ELF-1 (cell line): Measurements from ENCODE around the gene APOBEC3C.
"Not testable (repeated sequence)": the region's sequence is repeated elsewhere in the genome, so short reads cannot be mapped to it uniquely, and the experiment has no call there.

Experiments used
- DNase-seq: peaks from one replicate; pipeline ENCODE4 v3.0.0-alpha.2; 2016; ENCODE audit warnings: low read depth, low spot score

APOBEC3C gene

DNA sequence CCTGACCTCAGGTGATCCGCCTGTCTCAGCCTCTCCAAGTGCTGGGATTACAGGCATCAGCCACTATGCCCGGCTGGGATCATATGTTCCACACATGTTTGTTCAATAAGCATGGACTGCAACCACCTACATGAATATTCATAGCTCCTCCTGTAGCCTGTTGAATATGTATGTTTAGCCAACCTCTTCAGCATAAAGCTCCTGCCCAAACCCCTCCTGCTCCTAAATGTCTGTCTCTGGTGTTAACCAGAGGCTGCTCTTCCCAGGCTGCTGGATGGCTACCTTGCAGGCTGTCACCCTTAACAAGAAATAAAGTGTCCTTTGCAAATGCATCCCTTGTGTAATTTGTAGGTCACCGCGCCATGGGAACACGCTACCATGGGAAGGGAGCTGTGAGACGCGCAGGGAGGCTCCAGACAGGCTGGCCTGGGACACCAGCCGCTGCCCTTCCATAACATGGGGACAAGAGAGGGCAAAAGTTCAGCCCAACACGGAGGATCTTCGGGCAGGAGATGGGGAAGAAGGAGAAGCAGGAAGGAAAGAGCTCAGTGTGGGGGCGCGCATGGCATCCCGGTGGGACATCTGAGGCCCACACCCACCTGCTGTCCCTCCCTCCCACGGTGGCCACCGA is 6.1 kb downstream of the APOBEC3C start:
- DNase-seq, result not testable (repeated sequence)

GRCh38 chr22:39021552-39022250 is 7.6 kb downstream of the APOBEC3C start:
- DNase-seq, result no peak

GRCh38 chr22:39024519-39025308 is 10.7 kb downstream of the APOBEC3C start:
- DNase-seq, result no peak

GRCh38 chr22:39026509-39027150 is 12.6 kb downstream of the APOBEC3C start:
- DNase-seq, result no peak

GRCh38 chr22:39027717-39028116 is 13.7 kb downstream of the APOBEC3C start:
- no peak for DNase-seq

GRCh38 chr22:39028281-39028680 is 14.2 kb downstream of the APOBEC3C start:
- peak; percentile 62 for DNase-seq

DNA sequence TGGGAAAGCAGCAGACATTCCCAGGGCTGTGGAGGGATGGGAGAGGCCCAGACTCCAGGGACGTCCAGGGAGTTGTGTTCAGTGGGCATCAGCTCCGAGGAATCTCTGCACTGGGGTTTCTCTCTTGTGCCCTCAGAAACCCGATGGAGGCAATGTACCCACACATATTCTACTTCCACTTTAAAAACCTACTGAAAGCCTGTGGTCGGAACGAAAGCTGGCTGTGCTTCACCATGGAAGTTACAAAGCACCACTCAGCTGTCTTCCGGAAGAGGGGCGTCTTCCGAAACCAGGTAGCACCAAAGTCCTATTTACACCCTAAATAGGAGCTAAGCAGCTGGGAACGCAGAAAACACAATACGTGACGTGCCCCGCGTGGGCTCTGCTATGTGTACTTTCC is 15.2 kb downstream of the APOBEC3C start:
- no peak for DNase-seq

DNA sequence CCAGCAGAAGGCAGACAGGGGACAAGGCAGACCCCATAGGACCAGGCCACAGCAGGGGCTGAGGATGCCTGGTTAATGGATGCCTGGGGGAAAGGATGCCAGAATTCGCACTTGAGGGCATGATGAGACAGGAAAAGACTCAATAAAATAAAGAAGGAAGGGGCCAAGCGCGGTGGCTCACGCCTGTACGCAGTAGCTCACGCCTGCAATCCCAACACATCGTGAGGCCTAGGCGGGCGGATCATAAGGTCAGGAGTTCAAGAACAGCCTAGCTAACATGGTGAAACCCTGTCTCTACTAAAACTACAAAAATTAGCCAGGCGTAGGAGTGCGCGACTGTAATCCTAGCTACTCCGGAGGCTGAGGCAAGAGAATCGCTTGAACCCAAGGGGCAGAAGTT is 16.6 kb downstream of the APOBEC3C start:
- DNase-seq, result no peak

- DNase-seq, result peak; percentile 65
Measured at GRCh38 chr22:39031434-39032295, 17.6 kb downstream of the APOBEC3C start.

GRCh38 chr22:39037071-39037470 is 23.0 kb downstream of the APOBEC3C start:
- peak; percentile 27 for DNase-seq

DNA sequence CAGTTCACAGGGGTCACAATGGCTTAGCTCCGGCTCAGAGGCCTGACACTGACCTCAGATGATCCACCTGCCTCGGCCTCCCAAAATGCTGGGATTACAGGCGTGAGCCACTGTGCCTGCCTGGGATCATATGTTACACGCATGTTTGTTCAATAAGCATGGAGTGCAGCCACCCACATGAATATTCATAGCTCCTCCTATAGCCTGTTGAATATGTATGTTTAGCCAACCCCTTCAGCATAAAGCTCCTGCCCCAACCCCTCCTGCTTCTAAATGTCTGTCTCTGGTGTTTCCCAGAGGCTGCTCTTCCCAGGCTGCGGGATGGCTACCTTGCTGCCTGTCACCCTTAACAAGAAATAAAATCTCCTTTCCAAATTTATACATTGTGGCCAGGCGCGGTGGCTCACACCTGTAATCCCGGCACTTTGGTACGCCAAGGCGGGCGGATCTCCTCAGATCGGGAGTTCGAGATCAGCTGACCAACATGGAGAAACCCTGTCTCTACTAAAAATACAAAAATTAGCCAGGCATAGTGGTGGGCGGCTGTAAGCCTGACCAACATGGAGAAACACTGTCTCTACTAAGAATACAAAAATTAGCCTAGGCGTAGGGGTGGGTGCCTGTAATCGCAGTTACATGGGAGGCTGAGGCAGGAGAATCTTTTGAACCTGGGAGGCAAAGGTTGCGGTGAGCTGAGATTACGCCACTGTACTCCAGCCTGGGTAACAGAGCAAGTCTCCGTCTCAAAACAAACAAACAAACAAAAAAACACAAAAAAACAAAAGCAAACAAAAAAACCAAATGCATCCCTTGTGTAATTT is 25.5 kb downstream of the APOBEC3C start:
- DNase-seq, result no peak

- peak; percentile 45 for DNase-seq
Measured at GRCh38 chr22:39040155-39040537, 26.1 kb downstream of the APOBEC3C start.

DNA sequence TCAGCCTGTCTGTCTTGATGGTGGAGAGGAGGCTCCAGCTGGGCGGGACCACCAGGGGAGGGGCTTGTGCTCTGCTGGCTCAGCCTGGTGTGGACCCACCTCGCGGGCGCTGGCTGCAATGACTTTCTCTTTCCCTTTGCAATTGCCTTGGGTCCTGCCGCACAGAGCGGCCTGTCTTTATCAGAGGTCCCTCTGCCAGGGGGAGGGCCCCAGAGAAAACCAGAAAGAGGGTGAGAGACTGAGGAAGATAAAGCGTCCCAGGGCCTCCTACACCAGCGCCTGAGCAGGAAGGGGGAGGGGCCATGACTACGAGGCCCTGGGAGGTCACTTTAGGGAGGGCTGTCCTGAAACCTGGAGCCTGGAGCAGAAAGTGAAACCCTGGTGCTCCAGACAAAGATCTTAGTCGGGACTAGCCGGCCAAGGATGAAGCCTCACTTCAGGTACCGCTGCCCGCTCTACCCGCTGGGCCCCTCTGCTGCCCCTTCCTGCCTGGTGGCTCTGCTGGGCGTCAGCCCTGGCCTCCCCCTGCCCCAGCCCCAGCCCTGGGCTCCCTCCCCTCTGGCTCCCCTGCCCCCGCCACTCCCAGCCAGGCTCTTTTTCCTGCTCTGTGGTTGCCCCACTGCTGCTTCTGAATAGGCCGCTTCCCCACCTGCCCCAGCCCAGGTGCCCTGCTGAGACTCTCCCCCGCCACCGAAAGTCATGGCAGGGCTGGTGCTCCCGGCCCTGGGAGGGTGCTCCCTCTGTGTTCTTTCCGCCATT is 26.7 kb downstream of the APOBEC3C start, which contains the start of gene APOBEC3F:
APOBEC3F (plus strand) TSS at position 327 of the 759 bp plus-strand sequence; CDS start at position 424, 97 bp downstream.
- peak; percentile 74 for DNase-seq

- DNase-seq, result no peak
Measured at GRCh38 chr22:39041908-39042307, 27.9 kb downstream of the APOBEC3C start.

DNA sequence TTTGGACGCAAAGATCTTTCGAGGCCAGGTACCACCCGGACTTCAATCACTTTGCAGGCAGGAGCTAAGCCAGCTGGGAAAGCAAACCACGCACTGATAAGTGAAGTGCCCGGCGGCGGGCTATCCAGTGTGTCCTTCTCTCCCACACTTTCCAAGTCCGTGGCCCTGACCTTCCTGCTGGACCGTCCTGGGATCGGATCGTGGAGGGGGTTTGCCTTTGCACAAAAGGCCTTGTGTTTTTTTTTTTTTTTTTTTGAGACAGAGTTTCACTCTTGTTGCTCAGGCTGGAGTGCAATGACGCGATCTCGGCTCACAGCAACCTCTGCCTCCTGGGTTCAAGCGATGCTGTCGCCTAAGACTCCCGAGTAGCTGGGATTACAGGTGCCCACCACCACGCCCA is 29.0 kb downstream of the APOBEC3C start:
- DNase-seq, result not testable (repeated sequence)

DNA sequence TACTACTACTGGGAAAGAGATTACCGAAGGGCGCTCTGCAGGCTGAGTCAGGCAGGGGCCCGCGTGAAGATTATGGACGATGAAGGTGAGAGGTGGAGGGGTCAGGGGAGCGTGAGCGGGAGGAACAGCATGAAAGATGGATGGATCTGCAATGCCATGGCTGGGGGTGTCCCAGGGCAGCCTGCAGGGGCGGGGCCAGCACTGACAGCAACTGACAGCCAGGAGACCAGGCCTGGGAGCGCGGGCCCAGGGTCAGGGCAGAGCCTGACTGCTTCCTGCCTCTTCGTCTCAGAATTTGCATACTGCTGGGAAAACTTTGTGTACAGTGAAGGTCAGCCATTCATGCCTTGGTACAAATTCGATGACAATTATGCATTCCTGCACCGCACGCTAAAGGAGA is 31.1 kb downstream of the APOBEC3C start:
- DNase-seq, result not testable (repeated sequence)

DNA sequence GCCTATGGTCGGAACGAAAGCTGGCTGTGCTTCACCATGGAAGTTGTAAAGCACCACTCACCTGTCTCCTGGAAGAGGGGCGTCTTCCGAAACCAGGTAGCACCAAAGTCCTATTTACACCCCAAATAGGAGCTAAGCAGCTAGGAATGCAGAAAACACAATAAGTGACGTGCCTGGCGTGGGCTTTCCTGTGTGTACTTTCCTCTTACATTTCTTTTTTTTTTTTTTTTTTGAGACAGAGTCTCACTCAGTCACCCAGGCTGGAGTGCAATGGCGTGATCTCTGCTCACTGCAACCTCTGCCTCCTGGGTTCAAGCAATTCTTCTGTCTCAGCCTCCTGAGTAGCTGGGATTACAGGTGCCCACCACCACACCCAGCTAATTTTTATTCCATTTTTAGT is 35.4 kb downstream of the APOBEC3C start:
- not testable (repeated sequence) for DNase-seq

- DNase-seq, result peak; percentile 57
Measured at GRCh38 chr22:39051844-39052495, 37.9 kb downstream of the APOBEC3C start.

GRCh38 chr22:39055658-39056057 is 41.6 kb downstream of the APOBEC3C start:
- DNase-seq, result no peak
